HepG2 (cell line): ENCODE measurements around the gene ARL6IP4. TPM values are rescaled to one million over a fixed set of nuclear protein-coding genes. Genes with fewer than 3 reads are reported as not detected.
A peak's percentile ranks its signal among the peaks of the same experiment; 100 is the strongest.

Experiments used
- AFF4 ChIP-seq: sonication (generic); formaldehyde crosslinking; IDR thresholded peaks from 2 replicates; pipeline ENCODE4 v1.4.0; 2020; ENCODE audit warnings: missing genetic modification reagents
- CEBPG ChIP-seq: IDR thresholded peaks from 2 replicates; pipeline ENCODE4 v1.6.1; 2016
- E2F1 ChIP-seq: sonication (generic); formaldehyde crosslinking; IDR thresholded peaks from 2 replicates; pipeline ENCODE4 v1.5.0; 2020; ENCODE audit warnings: missing genetic modification reagents
- ELF3 ChIP-seq: IDR thresholded peaks from 2 replicates; pipeline ENCODE4 v1.6.1; 2016; ENCODE audit warnings: missing genetic modification reagents, missing compliant biosample characterization
- HNRNPLL ChIP-seq: fragments of 200-400 bp; formaldehyde crosslinking; IDR thresholded peaks from 2 replicates; pipeline ENCODE4 v1.6.1; 2017; ENCODE audit warnings: mild to moderate bottlenecking, low read depth, low read length; ENCODE audit not compliant: poor library complexity, severe bottlenecking
- NR2F1 ChIP-seq, 2 experiments: fragments of 450-650 bp in 1 of 2; formaldehyde crosslinking in 1 of 2; IDR thresholded peaks; 2 replicates each; pipeline versions ENCODE4 v1.5.0 to v1.6.1; 2016 to 2020; ENCODE audit warnings: mild to moderate bottlenecking in 1 of 2, missing compliant biosample characterization in 1 of 2, missing genetic modification reagents in 1 of 2, moderate library complexity in 1 of 2
- SKI ChIP-seq: fragments of 450-650 bp; IDR thresholded peaks from one replicate; pipeline ENCODE4 v1.6.1; 2018; ENCODE audit warnings: mild to moderate bottlenecking; ENCODE audit not compliant: partially characterized antibody
- SRSF4 ChIP-seq: fragments of 200-400 bp; formaldehyde crosslinking; IDR thresholded peaks from one replicate; pipeline ENCODE4 v1.6.1; 2018; ENCODE audit warnings: mild to moderate bottlenecking, low read depth, low read length, moderate library complexity; ENCODE audit not compliant: poor library complexity, severe bottlenecking
- TOPORS ChIP-seq: sonication (generic); formaldehyde crosslinking; IDR thresholded peaks from 2 replicates; pipeline ENCODE4 v1.8.0; 2023; ENCODE audit warnings: mild to moderate bottlenecking, missing genetic modification reagents
- UBTF ChIP-seq: sonication (generic); formaldehyde crosslinking; IDR thresholded peaks from 2 replicates; pipeline ENCODE4 v1.4.0; 2020; ENCODE audit warnings: mild to moderate bottlenecking, missing genetic modification reagents
- ZFP90 ChIP-seq: sonication (generic); formaldehyde crosslinking; IDR thresholded peaks from 2 replicates; pipeline ENCODE4 v1.8.0; 2022; ENCODE audit warnings: missing genetic modification reagents, mild to moderate bottlenecking, inconsistent platforms, borderline replicate concordance
- ZFX ChIP-seq: sonication (generic); formaldehyde crosslinking; IDR thresholded peaks from 2 replicates; pipeline ENCODE4 v1.4.0; 2020; ENCODE audit warnings: mild to moderate bottlenecking, low read depth, missing genetic modification reagents, moderate library complexity
- ZNF556 ChIP-seq: sonication (generic); formaldehyde crosslinking; IDR thresholded peaks from 2 replicates; pipeline ENCODE4 v1.4.0; 2020; ENCODE audit warnings: mild to moderate bottlenecking, missing genetic modification reagents, borderline replicate concordance
- ZNF616 ChIP-seq: sonication (generic); formaldehyde crosslinking; IDR thresholded peaks from 2 replicates; pipeline ENCODE4 v1.5.0; 2020; ENCODE audit warnings: low read depth, mild to moderate bottlenecking, missing genetic modification reagents
- ZSCAN21 ChIP-seq: sonication (generic); formaldehyde crosslinking; IDR thresholded peaks from 2 replicates; pipeline ENCODE4 v1.8.0; 2022; ENCODE audit warnings: mild to moderate bottlenecking, missing genetic modification reagents, moderate library complexity, borderline replicate concordance
- polyA plus RNA-seq, 8 experiments: library from polyadenylated mRNA; depleted of rRNA in 3 of 8; stranded (reverse) in 7 of 8; unstranded in 1 of 8; fragments of >200 nt; fragmentation: Illumina TruSeq in 4 of 8; extraction: Trizol in 4 of 8; gene quantifications; 2 replicates each; pipeline versions ENCODE4 v1.2.1 to v1.2.3, GENCODE V29; 2011 to 2016; ENCODE audit warnings: low read depth in 4 of 8, missing spikeins in 1 of 8, mixed read lengths in 1 of 8; ENCODE audit not compliant: insufficient read depth in 1 of 8
- total RNA-seq, 5 experiments: library from RNA; depleted of rRNA; stranded (reverse); fragments of >200 nt; fragmentation: Illumina TruSeq; extraction: Trizol; gene quantifications; 2 replicates each; pipeline ENCODE4 v1.2.3, GENCODE V29; 2016; ENCODE audit warnings: low read depth in 1 of 5
- TF ChIP-seq, protein P1 (sequence below): sonication (generic); formaldehyde crosslinking; IDR thresholded peaks from 2 replicates; pipeline ENCODE4 v1.4.0; 2020; ENCODE audit warnings: missing genetic modification reagents, mild to moderate bottlenecking, borderline replicate concordance

Gene ARL6IP4
- total and polyA plus RNA-seq, 2 of the 13 experiments (the other 11 are each of a cell fraction or from before 2014, with no cell fraction given), result 155 to 220 TPM

DNA sequence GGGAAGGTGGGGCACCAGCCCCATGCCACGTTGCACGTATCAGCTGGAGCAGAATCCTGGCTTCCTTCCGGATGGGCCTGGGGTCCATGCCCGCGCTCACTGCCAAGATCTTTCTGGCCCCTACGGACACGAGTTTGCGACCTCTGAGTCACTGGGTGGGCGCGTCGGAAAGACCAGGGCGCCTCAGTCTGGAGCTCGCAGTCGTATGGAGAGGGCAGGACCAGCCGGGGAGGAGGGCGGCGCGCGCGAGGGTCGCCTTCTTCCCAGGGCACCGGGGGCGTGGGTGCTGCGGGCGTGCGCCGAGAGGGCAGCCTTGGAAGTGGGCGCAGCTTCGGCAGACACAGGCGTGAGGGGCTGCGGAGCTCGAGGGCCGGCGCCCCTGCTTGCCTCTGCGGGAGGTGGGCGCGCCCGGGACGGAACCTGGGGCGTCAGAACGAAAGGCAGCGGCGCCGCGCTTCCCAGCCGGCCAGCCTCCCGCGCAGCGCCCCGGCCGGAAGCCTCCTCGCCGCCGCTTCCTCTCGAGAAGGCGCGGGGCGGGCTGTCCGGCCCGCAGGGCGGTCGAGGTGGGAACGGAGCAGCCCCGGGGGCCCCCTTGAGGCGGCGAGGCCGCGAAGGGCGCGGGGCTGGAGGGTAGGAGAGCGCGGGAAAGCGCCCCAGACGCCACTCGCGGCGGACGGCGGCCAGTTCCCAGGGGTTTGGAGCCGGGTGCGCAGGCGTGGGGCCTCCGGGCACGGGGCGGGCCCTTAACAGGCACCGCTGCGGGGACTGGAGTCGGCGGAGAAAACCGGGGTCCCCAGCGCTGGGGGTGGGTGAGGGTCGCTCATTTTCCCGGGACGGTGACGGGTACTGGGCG is at the start of gene ARL6IP4 (continued):
- TF ChIP-seq AFF4 (CRISPR knock-in tag) (no peak), SKI (peak; percentile 38), UBTF (CRISPR knock-in tag) (peak; percentile 90), ZNF616 (peak; percentile 54), ZNF556 (CRISPR knock-in tag) (no peak; the same call in 1 of the 2 replicates), HNRNPLL (peak; percentile 42), ZFX (CRISPR knock-in tag) (peak; percentile 80; the same call in 1 of the 2 replicates), ZSCAN21 (CRISPR knock-in tag) (peak; percentile 32; the same call in 1 of the 2 replicates), CEBPG (CRISPR knock-in tag) (no peak), SRSF4 (no peak), E2F1 (CRISPR knock-in tag) (peak; percentile 26; the same call in 1 of the 2 replicates), TOPORS (CRISPR knock-in tag) (peak; percentile 93; the same call in 1 of the 2 replicates), NR2F1 (CRISPR knock-in tag; IDR thresholded peaks at IDR 0.05) (no peak), ZFP90 (CRISPR knock-in tag) (no peak; the same call in 1 of the 2 replicates), ELF3 (CRISPR knock-in tag) (peak; percentile 42; the same call in 1 of the 2 replicates)
- TF ChIP-seq, protein P1, sequence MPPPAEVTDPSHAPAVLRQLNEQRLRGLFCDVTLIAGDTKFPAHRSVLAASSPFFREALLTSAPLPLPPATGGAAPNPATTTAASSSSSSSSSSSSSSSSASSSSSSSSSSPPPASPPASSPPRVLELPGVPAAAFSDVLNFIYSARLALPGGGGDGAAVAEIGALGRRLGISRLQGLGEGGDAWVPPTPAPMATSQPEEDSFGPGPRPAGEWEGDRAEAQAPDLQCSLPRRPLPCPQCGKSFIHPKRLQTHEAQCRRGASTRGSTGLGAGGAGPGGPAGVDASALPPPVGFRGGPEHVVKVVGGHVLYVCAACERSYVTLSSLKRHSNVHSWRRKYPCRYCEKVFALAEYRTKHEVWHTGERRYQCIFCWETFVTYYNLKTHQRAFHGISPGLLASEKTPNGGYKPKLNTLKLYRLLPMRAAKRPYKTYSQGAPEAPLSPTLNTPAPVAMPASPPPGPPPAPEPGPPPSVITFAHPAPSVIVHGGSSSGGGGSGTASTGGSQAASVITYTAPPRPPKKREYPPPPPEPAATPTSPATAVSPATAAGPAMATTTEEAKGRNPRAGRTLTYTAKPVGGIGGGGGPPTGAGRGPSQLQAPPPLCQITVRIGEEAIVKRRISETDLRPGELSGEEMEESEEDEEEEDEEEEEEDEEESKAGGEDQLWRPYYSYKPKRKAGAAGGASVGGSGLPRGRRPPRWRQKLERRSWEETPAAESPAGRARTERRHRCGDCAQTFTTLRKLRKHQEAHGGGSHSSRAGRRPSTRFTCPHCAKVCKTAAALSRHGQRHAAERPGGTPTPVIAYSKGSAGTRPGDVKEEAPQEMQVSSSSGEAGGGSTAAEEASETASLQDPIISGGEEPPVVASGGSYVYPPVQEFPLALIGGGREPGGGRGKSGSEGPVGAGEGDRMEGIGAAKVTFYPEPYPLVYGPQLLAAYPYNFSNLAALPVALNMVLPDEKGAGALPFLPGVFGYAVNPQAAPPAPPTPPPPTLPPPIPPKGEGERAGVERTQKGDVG (CRISPR knock-in tag), result no peak
